Measurements from ENCODE around the gene ZMAT5.

The ZMAT5 gene

GRCh38 chr22:29737251-29738117, 29.3 kb downstream of the ZMAT5 start:
- H3K27me3 ChIP-seq (ENCODE audit: control insufficient read depth in 1 of 2, insufficient read depth in 2 of 2, low read length in 2 of 2): no peaks in the 10 kb centered on the region
- no peak overlapping the region for H3K9ac ChIP-seq (ENCODE audit: low read length)
- no peak overlapping the region for H3K4me3 ChIP-seq (ENCODE audit: low read depth in 1 of 2, low read length in 2 of 2)
- H3K27ac ChIP-seq (ENCODE audit: low read depth, low read length): no peak overlapping the region
- peaks cover 12% of the 10 kb centered on the region for H3K4me1 ChIP-seq (ENCODE audit: insufficient read depth, low read length)
- no peaks in the 10 kb centered on the region for H3K9me3 ChIP-seq (ENCODE audit: low read length)
- H3K36me3 ChIP-seq (ENCODE audit: insufficient read depth, low read length): peaks cover 31% of the 10 kb centered on the region

- Histone ChIP-seq H3K27ac (ENCODE audit: low read depth, low read length) (no peak overlapping the region), H3K4me3 (ENCODE audit: low read depth in 1 of 2, low read length in 2 of 2) (no peak overlapping the region), H3K9ac (ENCODE audit: low read length) (no peak overlapping the region), H3K27me3 (ENCODE audit: control insufficient read depth in 1 of 2, insufficient read depth in 2 of 2, low read length in 2 of 2) (no peaks in the 10 kb centered on the region), H3K4me1 (ENCODE audit: insufficient read depth, low read length) (peaks cover 12% of the 10 kb centered on the region), H3K9me3 (ENCODE audit: low read length) (no peaks in the 10 kb centered on the region), H3K36me3 (ENCODE audit: insufficient read depth, low read length) (peaks cover 15% of the 10 kb centered on the region)
Observed at GRCh38 chr22:29735416-29735815, 31.4 kb downstream of the ZMAT5 start.

- peaks cover 9% of the 10 kb centered on the region for H3K36me3 ChIP-seq (ENCODE audit: insufficient read depth, low read length)
- H3K27ac ChIP-seq (ENCODE audit: low read depth, low read length): no peak overlapping the region
- no peak overlapping the region for H3K4me3 ChIP-seq (ENCODE audit: low read depth in 1 of 2, low read length in 2 of 2)
- no peaks in the 10 kb centered on the region for H3K9me3 ChIP-seq (ENCODE audit: low read length)
- no peak overlapping the region for H3K9ac ChIP-seq (ENCODE audit: low read length)
- no peaks in the 10 kb centered on the region for H3K27me3 ChIP-seq (ENCODE audit: control insufficient read depth in 1 of 2, insufficient read depth in 2 of 2, low read length in 2 of 2)
- peaks cover 12% of the 10 kb centered on the region for H3K4me1 ChIP-seq (ENCODE audit: insufficient read depth, low read length)
Observed at GRCh38 chr22:29734838-29735237, 32.0 kb downstream of the ZMAT5 start.

GRCh38 chr22:29734406-29734805, 32.4 kb downstream of the ZMAT5 start:
- Histone ChIP-seq H3K9ac (ENCODE audit: low read length) (no peak overlapping the region), H3K4me1 (ENCODE audit: insufficient read depth, low read length) (peaks cover 12% of the 10 kb centered on the region), H3K27me3 (ENCODE audit: control insufficient read depth in 1 of 2, insufficient read depth in 2 of 2, low read length in 2 of 2) (no peaks in the 10 kb centered on the region), H3K36me3 (ENCODE audit: insufficient read depth, low read length) (peaks cover 5% of the 10 kb centered on the region), H3K27ac (ENCODE audit: low read depth, low read length) (no peak overlapping the region), H3K4me3 (ENCODE audit: low read depth in 1 of 2, low read length in 2 of 2) (no peak overlapping the region), H3K9me3 (ENCODE audit: low read length) (no peaks in the 10 kb centered on the region)

GRCh38 chr22:29733362-29734201, 33.2 kb downstream of the ZMAT5 start:
- Histone ChIP-seq H3K27me3 (ENCODE audit: control insufficient read depth in 1 of 2, insufficient read depth in 2 of 2, low read length in 2 of 2) (no peaks in the 10 kb centered on the region), H3K4me3 (ENCODE audit: low read depth in 1 of 2, low read length in 2 of 2) (no peak overlapping the region), H3K9ac (ENCODE audit: low read length) (no peak overlapping the region), H3K27ac (ENCODE audit: low read depth, low read length) (no peak overlapping the region), H3K9me3 (ENCODE audit: low read length) (no peaks in the 10 kb centered on the region), H3K36me3 (ENCODE audit: insufficient read depth, low read length) (no peaks in the 10 kb centered on the region), H3K4me1 (ENCODE audit: insufficient read depth, low read length) (peaks cover 12% of the 10 kb centered on the region)

- Histone ChIP-seq H3K36me3 (ENCODE audit: insufficient read depth, low read length) (no peaks in the 10 kb centered on the region), H3K4me1 (ENCODE audit: insufficient read depth, low read length) (peaks cover 12% of the 10 kb centered on the region), H3K27ac (ENCODE audit: low read depth, low read length) (no peak overlapping the region), H3K9me3 (ENCODE audit: low read length) (no peaks in the 10 kb centered on the region), H3K4me3 (ENCODE audit: low read depth in 1 of 2, low read length in 2 of 2) (no peak overlapping the region), H3K9ac (ENCODE audit: low read length) (no peak overlapping the region), H3K27me3 (ENCODE audit: control insufficient read depth in 1 of 2, insufficient read depth in 2 of 2, low read length in 2 of 2) (no peaks in the 10 kb centered on the region)
Observed at GRCh38 chr22:29732883-29733282, 33.9 kb downstream of the ZMAT5 start.

GRCh38 chr22:29731058-29731850, 35.6 kb downstream of the ZMAT5 start:
- Histone ChIP-seq H3K4me1 (ENCODE audit: insufficient read depth, low read length) (peaks cover 12% of the 10 kb centered on the region), H3K36me3 (ENCODE audit: insufficient read depth, low read length) (no peaks in the 10 kb centered on the region), H3K9me3 (ENCODE audit: low read length) (no peaks in the 10 kb centered on the region), H3K9ac (ENCODE audit: low read length) (no peak overlapping the region), H3K27ac (ENCODE audit: low read depth, low read length) (no peak overlapping the region), H3K27me3 (ENCODE audit: control insufficient read depth in 1 of 2, insufficient read depth in 2 of 2, low read length in 2 of 2) (no peaks in the 10 kb centered on the region), H3K4me3 (ENCODE audit: low read depth in 1 of 2, low read length in 2 of 2) (no peak overlapping the region)

- Histone ChIP-seq H3K4me3 (ENCODE audit: low read depth in 1 of 2, low read length in 2 of 2) (no peak overlapping the region), H3K9ac (ENCODE audit: low read length) (no peak overlapping the region), H3K4me1 (ENCODE audit: insufficient read depth, low read length) (peaks cover 12% of the 10 kb centered on the region), H3K27ac (ENCODE audit: low read depth, low read length) (no peak overlapping the region), H3K27me3 (ENCODE audit: control insufficient read depth in 1 of 2, insufficient read depth in 2 of 2, low read length in 2 of 2) (no peaks in the 10 kb centered on the region), H3K36me3 (ENCODE audit: insufficient read depth, low read length) (no peaks in the 10 kb centered on the region), H3K9me3 (ENCODE audit: low read length) (no peaks in the 10 kb centered on the region)
Observed at GRCh38 chr22:29729161-29729560, 37.6 kb downstream of the ZMAT5 start.

- H3K4me1 ChIP-seq (ENCODE audit: insufficient read depth, low read length): no peaks in the 10 kb centered on the region
- H3K36me3 ChIP-seq (ENCODE audit: insufficient read depth, low read length): no peaks in the 10 kb centered on the region
- peaks cover 0 to 9% of the 10 kb centered on the region in 2 donors for H3K27me3 ChIP-seq (ENCODE audit: control insufficient read depth in 1 of 2, insufficient read depth in 2 of 2, low read length in 2 of 2)
- no peaks in the 10 kb centered on the region for H3K9me3 ChIP-seq (ENCODE audit: low read length)
- no peak overlapping the region for H3K27ac ChIP-seq (ENCODE audit: low read depth, low read length)
- H3K9ac ChIP-seq (ENCODE audit: low read length): no peak overlapping the region
- H3K4me3 ChIP-seq (ENCODE audit: low read depth in 1 of 2, low read length in 2 of 2): no peak overlapping the region
Observed at GRCh38 chr22:29727131-29727523, 39.7 kb downstream of the ZMAT5 start.

- H3K9ac ChIP-seq (ENCODE audit: low read length): no peak overlapping the region
- H3K4me1 ChIP-seq (ENCODE audit: insufficient read depth, low read length): no peaks in the 10 kb centered on the region
- no peaks in the 10 kb centered on the region for H3K36me3 ChIP-seq (ENCODE audit: insufficient read depth, low read length)
- no peak overlapping the region for H3K27ac ChIP-seq (ENCODE audit: low read depth, low read length)
- H3K9me3 ChIP-seq (ENCODE audit: low read length): no peaks in the 10 kb centered on the region
- no peak overlapping the region for H3K4me3 ChIP-seq (ENCODE audit: low read depth in 1 of 2, low read length in 2 of 2)
- H3K27me3 ChIP-seq (ENCODE audit: control insufficient read depth in 1 of 2, insufficient read depth in 2 of 2, low read length in 2 of 2): peaks cover 0 to 14% of the 10 kb centered on the region in 2 donors
Observed at GRCh38 chr22:29726512-29727130, 40.2 kb downstream of the ZMAT5 start.

GRCh38 chr22:29726106-29726505, 40.7 kb downstream of the ZMAT5 start:
- H3K4me3 ChIP-seq (ENCODE audit: low read depth in 1 of 2, low read length in 2 of 2): no peak overlapping the region
- H3K36me3 ChIP-seq (ENCODE audit: insufficient read depth, low read length): no peaks in the 10 kb centered on the region
- no peaks in the 10 kb centered on the region for H3K4me1 ChIP-seq (ENCODE audit: insufficient read depth, low read length)
- peaks cover 0 to 19% of the 10 kb centered on the region in 2 donors for H3K27me3 ChIP-seq (ENCODE audit: control insufficient read depth in 1 of 2, insufficient read depth in 2 of 2, low read length in 2 of 2)
- no peaks in the 10 kb centered on the region for H3K9me3 ChIP-seq (ENCODE audit: low read length)
- no peak overlapping the region for H3K9ac ChIP-seq (ENCODE audit: low read length)
- H3K27ac ChIP-seq (ENCODE audit: low read depth, low read length): no peak overlapping the region

Data from muscle layer of colon (tissue), 2 donors.